K562 (cell line): ENCODE measurements around the gene RASGRP4. TPM values are rescaled to one million over a fixed set of nuclear protein-coding genes. Genes with fewer than 3 reads are reported as not detected.

Source experiments
- ATAC-seq: fragments of 200-7000 bp; cut with Tn5 transposase; 3 replicates; pipeline ENCODE4 v1.9.1; 2020; ENCODE audit warnings: moderate library complexity
- BruUV-seq: library from RNA; stranded (reverse); fragments of 400-500 nt; replicated peaks from 2 replicates; lab custom pipeline; 2021; lab: Mats Ljungman, UMichigan
- CTCF ChIA-PET: fragments of 300-600 bp; formaldehyde crosslinking; extraction: SDS; loops from one replicate; lab custom pipeline; 2021; ENCODE audit warnings: low intra/inter-chr PET ratio; lab: Yijun Ruan, JAX
- POLR2A ChIA-PET: fragments of 300-600, 350-650 bp; sonication (Branson Sonifier 250); formaldehyde crosslinking; extraction: SDS; loops from one replicate; lab custom pipeline; 2021; ENCODE audit warnings: antibody characterized with exemption, inconsistent platforms; lab: Yijun Ruan, JAX
- DNase-seq, 4 experiments: peaks; one replicate each; pipeline versions ENCODE4 v3.0.0 to v3.0.0-alpha.2; 2011 to 2018; ENCODE audit warnings: low spot score in 3 of 4, mixed read lengths in 3 of 4; ENCODE audit errors: extremely low read depth in 1 of 4
- FAIRE-seq: peaks from 2 replicates; lab custom pipeline; 2011; peaks lifted over from hg19 to GRCh38; lab: Jason Lieb, UNC
- H2AFZ ChIP-seq: 2 replicates; pipeline ENCODE4 v1.6.0; 2011; ENCODE audit warnings: low read depth, low read length, control low read depth, inconsistent platforms
- H3K27ac ChIP-seq: fragments of 200-600 bp; 3 replicates; pipeline ENCODE4 v1.8.0; 2011; ENCODE audit warnings: low read depth, mild to moderate bottlenecking, control low read depth, inconsistent platforms, low read length, moderate library complexity, mixed read lengths; ENCODE audit errors: extremely low read depth
- H3K27me3 ChIP-seq, 2 experiments: fragments of 300-600 bp in 1 of 2; 2 replicates in 1 of 2; 3 replicates in 1 of 2; pipeline versions ENCODE4 v1.6.0 to v1.8.0; 2011; ENCODE audit warnings: inconsistent platforms in 2 of 2, low read length in 2 of 2, mild to moderate bottlenecking in 1 of 2, mixed read lengths in 1 of 2, moderate library complexity in 1 of 2; ENCODE audit not compliant: control insufficient read depth in 2 of 2, insufficient read depth in 2 of 2
- H3K36me3 ChIP-seq: fragments of 300-600 bp; 3 replicates; pipeline ENCODE4 v1.8.0; 2011; ENCODE audit warnings: mild to moderate bottlenecking, low read length, inconsistent platforms; ENCODE audit not compliant: control insufficient read depth, insufficient read depth
- H3K4me1 ChIP-seq, 2 experiments: fragments of 200-600 bp in 1 of 2; replicated peaks in 1 of 2; 2 replicates in 1 of 2; 3 replicates in 1 of 2; pipeline versions ENCODE4 v1.5.1 to v1.8.0; 2011; ENCODE audit warnings: inconsistent platforms in 2 of 2, low read length in 2 of 2, mild to moderate bottlenecking in 1 of 2, mixed read lengths in 1 of 2, moderate library complexity in 1 of 2; ENCODE audit not compliant: control insufficient read depth in 2 of 2, insufficient read depth in 2 of 2
- H3K4me2 ChIP-seq: 2 replicates; pipeline ENCODE4 v1.6.1; 2011; ENCODE audit warnings: low read length, control low read depth, inconsistent platforms, mixed read lengths; ENCODE audit not compliant: insufficient read depth
- H3K4me3 ChIP-seq: fragments of 200-600 bp; sonication (generic), shearing (Covaris generic); 2 replicates; pipeline ENCODE4 v1.5.1; 2016; ENCODE audit warnings: control low read depth, inconsistent platforms
- H3K79me2 ChIP-seq: fragments of 200-600 bp; 3 replicates; pipeline ENCODE4 v1.8.0; 2011; ENCODE audit warnings: low read length, inconsistent platforms; ENCODE audit not compliant: control insufficient read depth, insufficient read depth
- H3K9ac ChIP-seq, 2 experiments: 2 replicates each; pipeline versions ENCODE4 v1.6.0 to v1.6.1; 2011; ENCODE audit warnings: low read depth in 2 of 2, low read length in 2 of 2, control low read depth in 1 of 2, inconsistent platforms in 1 of 2, mild to moderate bottlenecking in 1 of 2, mixed read lengths in 1 of 2; ENCODE audit not compliant: insufficient read depth in 1 of 2
- H3K9me1 ChIP-seq: one replicate; pipeline ENCODE4 v1.6.0; 2011; ENCODE audit warnings: inconsistent platforms, mild to moderate bottlenecking, low read length, moderate library complexity; ENCODE audit not compliant: control insufficient read depth, insufficient read depth
- H3K9me3 ChIP-seq: replicated peaks from 2 replicates; pipeline ENCODE4 v1.5.1; 2011; ENCODE audit warnings: low read depth, low read length, inconsistent platforms; ENCODE audit not compliant: control insufficient read depth, insufficient read depth
- H4K20me1 ChIP-seq: replicated peaks from 2 replicates; pipeline ENCODE4 v1.6.1; 2011; ENCODE audit warnings: low read length, inconsistent platforms, mixed read lengths; ENCODE audit not compliant: control insufficient read depth, insufficient read depth
- NFIC ChIP-seq: fragments of 450-650 bp; IDR thresholded peaks from 2 replicates; pipeline ENCODE4 v1.6.1; 2017; ENCODE audit warnings: mild to moderate bottlenecking, inconsistent platforms
- NFYB ChIP-seq: IDR thresholded peaks from 2 replicates; pipeline ENCODE4 v1.6.1; 2011; ENCODE audit warnings: mild to moderate bottlenecking, moderate library complexity; ENCODE audit not compliant: insufficient read length; ENCODE audit errors: extremely low read depth
- TARDBP ChIP-seq: fragments of 450-650 bp; IDR thresholded peaks from 2 replicates; pipeline ENCODE4 v1.6.1; 2016
- WGBS: fragments of 100-300 bp; shearing (Covaris generic); methylation state at CpG from one replicate; pipeline ENCODE4 v1.1.6; 2016; ENCODE audit warnings: low coverage, mixed read lengths; ENCODE audit not compliant: insufficient coverage; ENCODE audit errors: missing lambda C conversion rate; 5-methylcytosine and 5-hydroxymethylcytosine counted together
- in situ Hi-C: fragments of 300-500 bp; cut with MboI; formaldehyde crosslinking; loops from 4 replicates; pipeline ENCODE4 v1.15.0; 2018; ENCODE audit warnings: inconsistent platforms, mixed read lengths
- intact Hi-C: fragments of 100-400 bp; cut with micrococcal nuclease; formaldehyde crosslinking; loops from 2 replicates; pipeline ENCODE4 v1.14.2; 2022
- polyA plus RNA-seq, 8 experiments: library from polyadenylated mRNA; depleted of rRNA in 4 of 8; stranded (reverse) in 5 of 8; unstranded in 3 of 8; fragments of >200 nt; fragmentation: Nextera tagmentation in 2 of 8; fragmentation: Illumina TruSeq in 1 of 8; extraction: Ambion mirVana in 2 of 8; extraction: Trizol in 1 of 8; gene quantifications; 2 replicates each; pipeline versions ENCODE4 v1.2.1 to v1.2.3, GENCODE V29; 2011 to 2014; ENCODE audit warnings: inconsistent platforms in 1 of 8, missing spikeins in 1 of 8
- total RNA-seq, 7 experiments: library from RNA; depleted of rRNA in 6 of 7; stranded (reverse); fragments of >200 nt in 6 of 7; fragmentation: Illumina TruSeq in 2 of 7; extraction: Trizol in 2 of 7; gene quantifications; 2 replicates each; pipeline versions ENCODE4 v1.2.1 to v1.2.3, GENCODE V29; 2011 to 2021; ENCODE audit warnings: low replicate concordance in 1 of 7
- TF ChIP-seq, protein P1 (sequence below): fragments of 250-450 bp; sonication (Bioruptor Pico); IDR thresholded peaks from 2 replicates; pipeline ENCODE4 v1.5.0; 2020; ENCODE audit warnings: mild to moderate bottlenecking
- TF ChIP-seq, protein P2 (sequence below): sonication (generic); formaldehyde crosslinking; IDR thresholded peaks from 2 replicates; pipeline ENCODE4 v1.8.0; 2022; ENCODE audit warnings: mild to moderate bottlenecking, low read depth, missing genetic modification reagents

Gene RASGRP4
- total and polyA plus RNA-seq, 9 of the 15 experiments (the other 6 are each of a cell fraction or from before 2014, with no cell fraction given) = 0.39 to 4.6 (median 3.8) TPM

GRCh38 chr19:38359242-38360021 is 66.6 kb downstream of the RASGRP4 start:
- Histone ChIP-seq H3K9ac (peak overlapping the region in 1 of 2 experiments; percentile 1; a peak in 1 of 4 replicates), H3K27ac (no peak overlapping the region), H3K4me3 (no peak overlapping the region), H3K4me2 (no peak overlapping the region), H2AFZ (no peak overlapping the region), H3K27me3 (peaks cover 24 to 33% of the 10 kb centered on the region in 2 experiments), H3K36me3 (no peaks in the 10 kb centered on the region), H4K20me1 (peaks cover 10% of the 10 kb centered on the region; the same call in 1 of the 2 replicates), H3K9me1 (no peaks in the 10 kb centered on the region), H3K79me2 (no peaks in the 10 kb centered on the region), H3K9me3 (no peaks in the 10 kb centered on the region), H3K4me1 (peaks cover 10 to 26% of the 10 kb centered on the region in 2 experiments; a peak in 4 of 5 replicates)
- CTCF ChIA-PET = no interaction called here
- TF ChIP-seq, protein P1, sequence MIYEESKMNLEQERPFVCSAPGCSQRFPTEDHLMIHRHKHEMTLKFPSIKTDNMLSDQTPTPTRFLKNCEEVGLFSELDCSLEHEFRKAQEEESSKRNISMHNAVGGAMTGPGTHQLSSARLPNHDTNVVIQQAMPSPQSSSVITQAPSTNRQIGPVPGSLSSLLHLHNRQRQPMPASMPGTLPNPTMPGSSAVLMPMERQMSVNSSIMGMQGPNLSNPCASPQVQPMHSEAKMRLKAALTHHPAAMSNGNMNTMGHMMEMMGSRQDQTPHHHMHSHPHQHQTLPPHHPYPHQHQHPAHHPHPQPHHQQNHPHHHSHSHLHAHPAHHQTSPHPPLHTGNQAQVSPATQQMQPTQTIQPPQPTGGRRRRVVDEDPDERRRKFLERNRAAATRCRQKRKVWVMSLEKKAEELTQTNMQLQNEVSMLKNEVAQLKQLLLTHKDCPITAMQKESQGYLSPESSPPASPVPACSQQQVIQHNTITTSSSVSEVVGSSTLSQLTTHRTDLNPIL (CRISPR knock-in tag) = no peak
- TF ChIP-seq, protein P2, sequence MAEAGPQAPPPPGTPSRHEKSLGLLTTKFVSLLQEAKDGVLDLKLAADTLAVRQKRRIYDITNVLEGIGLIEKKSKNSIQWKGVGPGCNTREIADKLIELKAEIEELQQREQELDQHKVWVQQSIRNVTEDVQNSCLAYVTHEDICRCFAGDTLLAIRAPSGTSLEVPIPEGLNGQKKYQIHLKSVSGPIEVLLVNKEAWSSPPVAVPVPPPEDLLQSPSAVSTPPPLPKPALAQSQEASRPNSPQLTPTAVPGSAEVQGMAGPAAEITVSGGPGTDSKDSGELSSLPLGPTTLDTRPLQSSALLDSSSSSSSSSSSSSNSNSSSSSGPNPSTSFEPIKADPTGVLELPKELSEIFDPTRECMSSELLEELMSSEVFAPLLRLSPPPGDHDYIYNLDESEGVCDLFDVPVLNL (CRISPR knock-in tag) = no peak
- TF ChIP-seq NFIC = peak; percentile 88
- TF ChIP-seq NFYB = no peak
- no peak for TF ChIP-seq TARDBP
- FAIRE-seq = no peak
- POLR2A ChIA-PET = interaction anchor here (0.5 to 1.6 kb wide), 5 partner anchors 13 to 189 kb away, joined by 3 to 5 read pairs (median 4); no protein-coding TSS in a partner anchor
- ATAC-seq = no peak
- intact Hi-C loops (no loop called here), in situ Hi-C loops (no loop called here)
- no TSS peak for BruUV-seq
- 19% methylated on average over 12 of the region's 18 CpGs for WGBS
- no peak for DNase-seq

Other genes with a start within 250 kb of the RASGRP4 start
Only the 7 nearest of the 15 such genes appear.
- gene KCNK6, start 106.4 kb downstream of the RASGRP4 start, total RNA-seq (2014; rRNA removed) = 0.05 and 0.12 TPM in 2 replicates
- gene KCNK6, start 106.4 kb downstream of the RASGRP4 start, total RNA-seq (2014; rRNA removed; fragmentation: Illumina TruSeq; extraction: Trizol) = 0.06 and 0.15 TPM in 2 replicates
- gene KCNK6, start 106.4 kb downstream of the RASGRP4 start, total RNA-seq (2015; rRNA removed; fragmentation: Illumina TruSeq; extraction: Trizol) = 0.04 and 0.07 TPM in 2 replicates
- gene KCNK6, start 106.4 kb downstream of the RASGRP4 start, total RNA-seq (2021) = 0.18 and 0.31 TPM in 2 replicates
- 0.07 and 0.16 TPM in 2 replicates for gene KCNK6, start 106.4 kb downstream of the RASGRP4 start, polyA plus RNA-seq (2011; rRNA removed)
- gene KCNK6, start 106.4 kb downstream of the RASGRP4 start, polyA plus RNA-seq (2014; fragmentation: Illumina TruSeq; extraction: Trizol) = 0.08 and 0.42 TPM in 2 replicates
- under 1 TPM; 0.24 to 0.27 TPM for gene KCNK6, start 106.4 kb downstream of the RASGRP4 start, polyA plus RNA-seq (2014; fragmentation: Nextera tagmentation; extraction: Ambion mirVana)
- gene KCNK6, start 106.4 kb downstream of the RASGRP4 start, polyA plus RNA-seq (2014; rRNA removed) = 0.07 and 0.08 TPM in 2 replicates
- gene CATSPERG, start 90.4 kb downstream of the RASGRP4 start, total RNA-seq (2014; rRNA removed) = 0.37 TPM in 1 of 2 replicates, not detected in the other
- 0.41 and 0.58 TPM in 2 replicates for gene CATSPERG, start 90.4 kb downstream of the RASGRP4 start, total RNA-seq (2014; rRNA removed; fragmentation: Illumina TruSeq; extraction: Trizol)
- gene CATSPERG, start 90.4 kb downstream of the RASGRP4 start, total RNA-seq (2015; rRNA removed; fragmentation: Illumina TruSeq; extraction: Trizol) = 0.72 and 0.76 TPM in 2 replicates
- 1.8 and 2.2 TPM in 2 replicates for gene CATSPERG, start 90.4 kb downstream of the RASGRP4 start, total RNA-seq (2021)
- gene CATSPERG, start 90.4 kb downstream of the RASGRP4 start, polyA plus RNA-seq (2011; rRNA removed) = 0.56 and 1.0 TPM in 2 replicates
- gene CATSPERG, start 90.4 kb downstream of the RASGRP4 start, polyA plus RNA-seq (2014; fragmentation: Illumina TruSeq; extraction: Trizol) = 0.15 and 0.30 TPM in 2 replicates
- under 1 TPM in 1 of 2 experiments, not detected in 1; 0.07 TPM for gene CATSPERG, start 90.4 kb downstream of the RASGRP4 start, polyA plus RNA-seq (2014; fragmentation: Nextera tagmentation; extraction: Ambion mirVana)
- gene CATSPERG, start 90.4 kb downstream of the RASGRP4 start, polyA plus RNA-seq (2014; rRNA removed) = 0.97 and 1.1 TPM in 2 replicates
- gene PSMD8, start 51.6 kb downstream of the RASGRP4 start, total RNA-seq (2014; rRNA removed) = 379 and 498 TPM in 2 replicates
- gene PSMD8, start 51.6 kb downstream of the RASGRP4 start, total RNA-seq (2014; rRNA removed; fragmentation: Illumina TruSeq; extraction: Trizol) = 222 and 257 TPM in 2 replicates
- 315 and 317 TPM in 2 replicates for gene PSMD8, start 51.6 kb downstream of the RASGRP4 start, total RNA-seq (2015; rRNA removed; fragmentation: Illumina TruSeq; extraction: Trizol)
- gene PSMD8, start 51.6 kb downstream of the RASGRP4 start, total RNA-seq (2021) = 304 and 317 TPM in 2 replicates
- gene PSMD8, start 51.6 kb downstream of the RASGRP4 start, polyA plus RNA-seq (2011; rRNA removed) = 561 and 583 TPM in 2 replicates
- gene PSMD8, start 51.6 kb downstream of the RASGRP4 start, polyA plus RNA-seq (2014; fragmentation: Illumina TruSeq; extraction: Trizol) = 377 and 397 TPM in 2 replicates
- gene PSMD8, start 51.6 kb downstream of the RASGRP4 start, polyA plus RNA-seq (2014; fragmentation: Nextera tagmentation; extraction: Ambion mirVana) = 100 to 1,000 TPM; 130 to 244 TPM
- gene PSMD8, start 51.6 kb downstream of the RASGRP4 start, polyA plus RNA-seq (2014; rRNA removed) = 372 and 502 TPM in 2 replicates
- gene GGN, start 38.2 kb downstream of the RASGRP4 start, total RNA-seq (2014; rRNA removed) = not detected in 2 replicates
- gene GGN, start 38.2 kb downstream of the RASGRP4 start, total RNA-seq (2014; rRNA removed; fragmentation: Illumina TruSeq; extraction: Trizol) = not detected in 2 replicates
- not detected in 2 replicates for gene GGN, start 38.2 kb downstream of the RASGRP4 start, total RNA-seq (2015; rRNA removed; fragmentation: Illumina TruSeq; extraction: Trizol)
- 0.25 and 0.33 TPM in 2 replicates for gene GGN, start 38.2 kb downstream of the RASGRP4 start, total RNA-seq (2021)
- 0.12 TPM in 1 of 2 replicates, not detected in the other for gene GGN, start 38.2 kb downstream of the RASGRP4 start, polyA plus RNA-seq (2011; rRNA removed)
- not detected in 2 replicates for gene GGN, start 38.2 kb downstream of the RASGRP4 start, polyA plus RNA-seq (2014; fragmentation: Illumina TruSeq; extraction: Trizol)
- not detected for gene GGN, start 38.2 kb downstream of the RASGRP4 start, polyA plus RNA-seq (2014; fragmentation: Nextera tagmentation; extraction: Ambion mirVana)
- 0.15 and 0.16 TPM in 2 replicates for gene GGN, start 38.2 kb downstream of the RASGRP4 start, polyA plus RNA-seq (2014; rRNA removed)
- 0.05 and 0.41 TPM in 2 replicates for gene SPRED3, start 37.5 kb downstream of the RASGRP4 start, total RNA-seq (2014; rRNA removed)
- gene SPRED3, start 37.5 kb downstream of the RASGRP4 start, total RNA-seq (2014; rRNA removed; fragmentation: Illumina TruSeq; extraction: Trizol) = 0.32 and 0.36 TPM in 2 replicates
- 0.15 and 0.25 TPM in 2 replicates for gene SPRED3, start 37.5 kb downstream of the RASGRP4 start, total RNA-seq (2015; rRNA removed; fragmentation: Illumina TruSeq; extraction: Trizol)
- 0.81 and 0.95 TPM in 2 replicates for gene SPRED3, start 37.5 kb downstream of the RASGRP4 start, total RNA-seq (2021)
- gene SPRED3, start 37.5 kb downstream of the RASGRP4 start, polyA plus RNA-seq (2011; rRNA removed) = 0.47 and 0.62 TPM in 2 replicates
- gene SPRED3, start 37.5 kb downstream of the RASGRP4 start, polyA plus RNA-seq (2014; fragmentation: Illumina TruSeq; extraction: Trizol) = 0.30 and 0.89 TPM in 2 replicates
- gene SPRED3, start 37.5 kb downstream of the RASGRP4 start, polyA plus RNA-seq (2014; fragmentation: Nextera tagmentation; extraction: Ambion mirVana) = under 1 TPM; 0.21 to 0.25 TPM
- 0.63 and 1.3 TPM in 2 replicates for gene SPRED3, start 37.5 kb downstream of the RASGRP4 start, polyA plus RNA-seq (2014; rRNA removed)
- 28.3 and 31.2 TPM in 2 replicates for gene FAM98C, start 23.1 kb downstream of the RASGRP4 start, total RNA-seq (2014; rRNA removed)
- 6.8 and 7.2 TPM in 2 replicates for gene FAM98C, start 23.1 kb downstream of the RASGRP4 start, total RNA-seq (2014; rRNA removed; fragmentation: Illumina TruSeq; extraction: Trizol)
- gene FAM98C, start 23.1 kb downstream of the RASGRP4 start, total RNA-seq (2015; rRNA removed; fragmentation: Illumina TruSeq; extraction: Trizol) = 12.6 and 13.7 TPM in 2 replicates
- gene FAM98C, start 23.1 kb downstream of the RASGRP4 start, total RNA-seq (2021) = 26.0 and 26.7 TPM in 2 replicates
- 16.0 and 22.7 TPM in 2 replicates for gene FAM98C, start 23.1 kb downstream of the RASGRP4 start, polyA plus RNA-seq (2011; rRNA removed)
- 9.6 and 13.1 TPM in 2 replicates for gene FAM98C, start 23.1 kb downstream of the RASGRP4 start, polyA plus RNA-seq (2014; fragmentation: Illumina TruSeq; extraction: Trizol)
- 1 to 10 TPM; 1.7 to 4.3 TPM for gene FAM98C, start 23.1 kb downstream of the RASGRP4 start, polyA plus RNA-seq (2014; fragmentation: Nextera tagmentation; extraction: Ambion mirVana)
- gene FAM98C, start 23.1 kb downstream of the RASGRP4 start, polyA plus RNA-seq (2014; rRNA removed) = 40.8 and 43.8 TPM in 2 replicates
- 4.6 and 5.1 TPM in 2 replicates for gene RYR1, start 7.5 kb upstream of the RASGRP4 start, total RNA-seq (2014; rRNA removed)
- 2.3 and 2.9 TPM in 2 replicates for gene RYR1, start 7.5 kb upstream of the RASGRP4 start, total RNA-seq (2014; rRNA removed; fragmentation: Illumina TruSeq; extraction: Trizol)
- 2.7 and 3.1 TPM in 2 replicates for gene RYR1, start 7.5 kb upstream of the RASGRP4 start, total RNA-seq (2015; rRNA removed; fragmentation: Illumina TruSeq; extraction: Trizol)
- 5.3 and 7.4 TPM in 2 replicates for gene RYR1, start 7.5 kb upstream of the RASGRP4 start, total RNA-seq (2021)
- 3.0 and 3.7 TPM in 2 replicates for gene RYR1, start 7.5 kb upstream of the RASGRP4 start, polyA plus RNA-seq (2011; rRNA removed)
- gene RYR1, start 7.5 kb upstream of the RASGRP4 start, polyA plus RNA-seq (2014; fragmentation: Illumina TruSeq; extraction: Trizol) = 6.0 and 7.4 TPM in 2 replicates
- under 1 TPM; 0.11 to 0.58 TPM for gene RYR1, start 7.5 kb upstream of the RASGRP4 start, polyA plus RNA-seq (2014; fragmentation: Nextera tagmentation; extraction: Ambion mirVana)
- 5.6 and 6.6 TPM in 2 replicates for gene RYR1, start 7.5 kb upstream of the RASGRP4 start, polyA plus RNA-seq (2014; rRNA removed)